GM08714 (cell line): Measurements from ENCODE around the gene HMCN2.

Experiments used
- H3K4me3 ChIP-seq: fragments of 200-500 bp; sonication (Bioruptor generic); 2 replicates; pipeline ENCODE4 v1.5.1; 2014; ENCODE audit warnings: mild to moderate bottlenecking, low read length, inconsistent platforms
- ZNF274 ChIP-seq: IDR thresholded peaks from 2 replicates; pipeline ENCODE4 v1.6.1; 2012; ENCODE audit warnings: mild to moderate bottlenecking, low read depth, low read length

HMCN2 gene

DNA sequence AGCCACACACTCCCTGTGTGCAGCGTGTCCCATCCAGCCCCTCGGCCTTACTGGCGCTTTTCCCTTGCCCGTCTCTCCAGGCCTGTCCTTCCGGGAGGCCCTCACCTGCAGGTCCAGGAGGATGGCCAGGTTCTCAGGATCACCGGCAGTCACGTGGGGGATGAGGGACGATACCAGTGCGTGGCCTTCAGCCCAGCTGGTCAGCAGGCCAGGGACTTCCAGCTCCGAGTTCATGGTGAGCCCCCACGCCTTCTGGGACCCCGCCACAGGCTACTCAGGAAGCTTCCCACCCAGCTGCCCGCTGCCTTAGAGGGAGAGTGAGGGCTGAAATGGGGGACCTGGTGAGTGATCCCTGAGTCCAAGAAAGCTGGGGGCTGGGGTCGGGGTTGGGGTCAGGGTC lies 85.8 kb downstream of the HMCN2 start:
- no peak overlapping the region for H3K4me3 ChIP-seq
- TF ChIP-seq ZNF274, result no peak

DNA sequence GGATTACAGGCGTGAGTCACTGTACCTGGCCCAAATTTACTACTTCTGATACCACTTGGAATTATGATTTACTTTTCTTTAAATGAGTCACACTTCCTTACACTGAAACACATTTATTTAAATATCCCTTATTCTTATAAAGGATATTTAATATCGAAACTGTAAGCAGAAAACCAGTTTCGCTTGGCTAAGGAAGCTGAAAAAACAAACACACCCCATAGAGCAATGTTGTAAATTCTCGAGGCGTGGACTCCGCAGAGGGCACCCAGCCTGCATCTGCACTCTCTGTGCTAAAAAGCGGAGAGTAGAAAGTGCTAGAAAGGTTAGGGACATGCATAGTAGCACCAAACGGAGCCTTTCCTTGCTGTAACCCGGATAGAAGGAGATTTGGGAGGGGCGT lies 86.5 kb downstream of the HMCN2 start:
- no peak overlapping the region for H3K4me3 ChIP-seq
- no peak for TF ChIP-seq ZNF274

DNA sequence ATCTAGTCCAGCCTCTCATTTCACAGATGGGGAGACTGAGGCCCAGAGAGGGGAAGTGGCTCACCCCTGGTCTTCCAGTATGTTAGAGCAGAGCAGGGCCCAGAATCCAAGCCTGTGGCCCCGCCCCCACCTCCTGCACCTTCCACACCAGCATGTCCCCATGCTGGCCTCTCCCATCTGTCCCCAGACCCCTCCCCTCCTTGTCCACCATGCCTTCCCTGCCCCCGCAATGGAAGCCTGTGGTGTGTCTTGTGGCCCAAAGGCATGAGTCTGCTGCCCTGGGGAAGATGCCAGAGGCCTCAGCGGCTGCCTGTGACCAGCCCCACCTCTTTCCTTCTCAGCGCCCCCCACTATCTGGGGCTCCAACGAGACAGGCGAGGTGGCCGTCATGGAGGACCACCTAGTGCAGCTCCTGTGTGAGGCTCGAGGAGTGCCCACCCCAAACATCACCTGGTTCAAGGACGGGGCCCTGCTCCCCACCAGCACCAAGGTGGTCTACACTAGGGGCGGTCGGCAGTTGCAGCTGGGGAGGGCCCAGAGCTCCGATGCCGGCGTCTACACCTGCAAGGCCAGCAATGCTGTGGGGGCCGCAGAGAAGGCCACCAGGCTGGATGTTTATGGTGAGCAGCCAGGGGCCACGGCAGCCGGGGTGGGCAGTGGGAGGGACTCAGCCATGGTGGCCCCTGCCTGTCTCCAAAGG lies 87.2 kb downstream of the HMCN2 start:
- no peak for TF ChIP-seq ZNF274

DNA sequence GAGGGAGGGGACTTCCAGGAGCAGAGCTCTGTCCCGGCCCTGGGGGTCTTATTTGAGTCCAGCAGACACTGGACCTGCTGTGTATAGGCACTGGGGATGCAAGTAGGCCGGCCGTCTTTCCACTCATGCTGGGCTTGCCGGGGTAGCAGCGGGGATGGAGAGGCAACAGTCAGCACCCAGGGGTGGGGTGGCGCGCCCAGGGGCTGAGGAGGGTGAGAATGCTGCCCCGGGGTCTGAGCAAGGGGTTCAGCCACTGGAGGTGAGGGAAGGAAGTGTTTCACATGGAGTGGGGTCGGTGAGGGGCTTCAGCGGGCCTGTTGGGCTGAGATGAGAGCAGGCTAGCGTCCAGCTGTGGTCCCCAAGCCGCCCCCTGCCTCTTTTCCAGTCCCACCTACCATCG lies 88.8 kb downstream of the HMCN2 start:
- H3K4me3 ChIP-seq, result no peak overlapping the region
- TF ChIP-seq ZNF274, result no peak

More for the DNA sequence above, 87.2 kb downstream of the HMCN2 start:
- no peak overlapping the region for H3K4me3 ChIP-seq

DNA sequence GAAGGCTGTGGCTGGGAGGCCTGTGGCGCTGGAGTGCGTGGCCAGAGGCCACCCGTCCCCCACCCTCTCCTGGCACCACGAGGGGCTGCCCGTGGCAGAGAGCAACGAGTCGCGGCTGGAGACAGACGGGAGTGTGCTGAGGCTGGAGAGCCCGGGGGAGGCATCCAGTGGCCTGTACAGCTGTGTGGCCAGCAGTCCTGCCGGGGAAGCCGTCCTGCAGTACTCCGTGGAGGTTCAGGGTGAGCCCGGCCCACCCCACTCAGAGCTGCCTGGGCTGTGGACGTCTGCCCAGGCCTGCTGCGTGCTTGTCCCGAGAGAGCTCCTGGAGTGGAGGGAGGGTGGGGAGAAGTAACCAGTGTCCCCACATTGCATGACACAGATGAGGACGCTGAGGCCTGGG lies 89.2 kb downstream of the HMCN2 start:
- no peak overlapping the region for H3K4me3 ChIP-seq
- TF ChIP-seq ZNF274, result no peak

DNA sequence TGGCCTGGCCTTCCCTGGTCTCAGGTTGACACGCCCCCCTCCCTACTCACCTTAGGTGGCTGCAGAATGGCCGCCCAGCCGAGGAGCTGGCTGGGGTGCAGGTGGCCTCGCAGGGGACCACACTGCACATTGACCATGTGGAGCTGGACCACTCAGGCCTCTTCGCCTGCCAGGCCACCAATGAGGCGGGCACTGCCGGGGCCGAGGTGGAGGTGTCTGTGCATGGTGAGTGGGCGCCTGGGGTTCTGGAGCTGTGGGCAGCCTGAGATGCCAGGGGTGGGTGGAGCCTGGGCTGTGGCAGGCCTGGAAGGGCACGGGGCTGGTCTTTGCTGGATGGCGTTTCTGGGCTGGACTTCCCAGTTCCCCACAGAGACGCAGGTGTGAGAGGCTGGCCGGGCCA lies 90.5 kb downstream of the HMCN2 start:
- H3K4me3 ChIP-seq, result no peak overlapping the region

DNA sequence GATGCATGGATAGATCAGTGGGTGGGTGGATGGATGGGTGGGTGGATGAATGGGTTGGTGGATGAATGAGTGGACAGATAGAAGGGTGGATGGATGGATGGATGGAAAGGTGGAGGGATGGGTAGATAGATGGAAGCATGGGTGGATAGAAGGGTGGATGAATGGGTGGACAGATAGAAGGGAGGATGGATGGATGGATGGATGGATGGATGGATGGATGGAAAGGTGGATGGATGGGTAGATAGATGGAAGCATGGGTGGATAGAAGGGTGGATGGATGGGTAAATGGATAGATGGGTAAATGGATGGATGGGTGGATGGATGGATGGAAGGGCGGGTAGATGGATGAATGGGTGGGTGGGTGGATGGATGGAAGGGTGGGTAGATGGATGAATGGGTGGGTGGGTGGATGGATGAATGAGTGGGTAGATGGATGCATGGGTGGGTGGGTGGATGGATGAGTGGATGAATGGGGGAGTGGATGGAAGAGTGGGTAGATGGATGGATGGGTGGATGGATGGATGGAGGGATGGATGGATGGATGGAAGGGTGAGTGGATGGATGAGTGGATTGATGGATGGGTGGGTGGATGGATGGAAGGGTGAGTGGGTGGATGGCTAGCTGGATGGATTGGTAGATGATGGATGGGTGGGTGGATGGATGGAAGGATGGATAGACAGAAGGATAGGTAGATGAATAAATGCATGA lies 91.5 kb downstream of the HMCN2 start:
- no peak overlapping the region for H3K4me3 ChIP-seq
- TF ChIP-seq ZNF274, result no peak

More for the DNA sequence above, 90.5 kb downstream of the HMCN2 start:
- TF ChIP-seq ZNF274, result no peak

DNA sequence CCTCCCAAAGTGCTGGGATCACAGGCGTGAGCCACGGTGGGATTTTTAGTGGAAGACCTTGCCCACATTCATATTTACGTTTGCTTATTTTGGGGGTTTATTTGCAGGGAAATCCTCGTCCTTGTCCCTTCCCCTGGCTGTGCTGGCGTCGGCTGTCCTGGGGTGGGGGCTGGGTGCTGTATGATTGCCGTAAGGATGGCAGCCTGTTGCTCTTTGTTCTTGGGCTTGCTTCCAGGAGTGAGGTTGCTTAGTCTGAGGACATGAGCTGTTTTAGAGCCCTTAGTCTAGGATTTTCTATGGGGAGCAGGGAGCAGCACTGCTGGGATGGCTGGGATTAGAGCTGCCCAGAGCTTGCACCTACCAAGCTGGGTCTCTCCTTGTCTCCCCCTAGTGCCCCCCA lies 93.4 kb downstream of the HMCN2 start:
- no peak for TF ChIP-seq ZNF274
- no peak overlapping the region for H3K4me3 ChIP-seq

DNA sequence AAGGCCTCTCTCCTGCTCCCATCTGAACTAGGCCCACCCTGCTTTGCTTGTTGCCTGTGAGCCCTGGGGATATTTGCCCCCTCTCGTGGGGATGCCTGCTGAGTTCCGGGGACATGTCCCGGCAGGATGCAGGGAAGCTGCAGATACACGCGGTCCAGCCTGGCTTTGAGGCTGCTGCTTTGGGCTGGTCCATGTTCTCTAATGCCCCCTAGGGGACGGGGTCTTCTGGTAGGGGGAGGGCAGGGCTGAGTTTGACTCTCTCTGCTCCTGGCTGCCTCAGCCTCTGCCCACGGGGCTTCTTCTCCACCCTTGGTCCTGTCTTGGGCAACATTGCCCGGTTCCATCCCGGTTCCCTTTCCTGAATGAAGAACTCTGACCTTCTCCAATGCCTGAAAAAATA lies 94.3 kb downstream of the HMCN2 start:
- no peak for TF ChIP-seq ZNF274

DNA sequence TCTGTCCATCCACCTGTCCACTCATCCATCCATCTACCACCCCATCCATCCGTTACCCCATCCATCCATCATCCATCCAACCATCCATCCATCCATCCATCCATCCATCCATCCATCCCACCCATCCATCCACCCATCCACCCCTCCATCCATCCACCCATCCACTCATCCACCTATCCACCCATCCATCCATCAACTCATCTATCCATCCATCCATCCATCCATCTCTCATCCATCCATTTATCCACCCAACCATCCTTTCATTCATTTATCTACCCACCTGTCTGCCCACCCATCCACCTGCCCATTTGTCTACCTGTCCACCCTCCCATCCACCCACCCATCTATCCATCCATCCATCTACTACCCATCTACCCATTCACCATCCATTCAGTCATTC lies 95.1 kb downstream of the HMCN2 start:
- no peak for TF ChIP-seq ZNF274

More for the DNA sequence above, 94.3 kb downstream of the HMCN2 start:
- no peak overlapping the region for H3K4me3 ChIP-seq

DNA sequence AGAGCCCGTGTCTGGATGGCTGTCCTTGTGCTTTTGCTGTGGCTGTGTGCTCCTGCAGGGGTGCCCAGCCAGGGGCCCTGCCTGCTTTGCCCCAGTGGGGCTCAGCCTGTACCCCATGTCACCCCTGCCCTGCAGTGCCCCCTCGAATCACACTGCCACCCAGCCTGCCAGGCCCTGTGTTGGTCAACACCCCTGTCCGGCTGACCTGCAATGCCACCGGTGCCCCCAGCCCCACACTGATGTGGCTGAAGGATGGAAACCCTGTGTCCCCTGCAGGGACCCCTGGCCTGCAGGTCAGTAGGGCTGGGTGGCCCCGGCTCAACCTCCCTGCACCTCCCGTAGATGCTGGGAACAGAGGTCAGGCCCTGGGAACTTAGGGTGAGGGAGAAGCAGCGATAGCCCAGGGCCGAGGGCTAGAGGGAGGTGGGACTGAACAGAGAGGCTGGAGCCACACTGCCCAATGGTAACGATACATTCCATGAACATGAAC lies 96.4 kb downstream of the HMCN2 start:
- H3K4me3 ChIP-seq, result no peak overlapping the region
- no peak for TF ChIP-seq ZNF274

More for the DNA sequence above, 95.1 kb downstream of the HMCN2 start:
- H3K4me3 ChIP-seq, result no peak overlapping the region

DNA sequence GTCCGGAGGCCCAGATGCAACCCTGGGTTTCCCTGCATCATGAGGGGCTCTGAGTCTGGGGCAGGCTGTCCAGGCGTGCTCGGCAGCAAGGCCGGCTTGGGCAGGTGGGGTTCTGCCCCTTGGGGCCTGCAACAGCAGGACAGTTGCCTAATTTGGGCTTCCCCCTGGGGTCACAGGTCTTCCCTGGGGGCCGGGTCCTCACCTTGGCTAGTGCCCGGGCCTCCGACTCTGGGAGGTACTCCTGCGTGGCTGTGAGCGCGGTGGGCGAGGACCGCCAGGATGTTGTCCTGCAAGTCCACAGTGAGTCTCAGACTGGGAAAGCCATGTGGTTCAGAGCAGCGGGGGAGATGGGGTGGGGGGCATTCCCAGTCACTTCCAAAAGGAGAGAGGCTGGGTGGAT lies 97.1 kb downstream of the HMCN2 start:
- no peak overlapping the region for H3K4me3 ChIP-seq
- no peak for TF ChIP-seq ZNF274

DNA sequence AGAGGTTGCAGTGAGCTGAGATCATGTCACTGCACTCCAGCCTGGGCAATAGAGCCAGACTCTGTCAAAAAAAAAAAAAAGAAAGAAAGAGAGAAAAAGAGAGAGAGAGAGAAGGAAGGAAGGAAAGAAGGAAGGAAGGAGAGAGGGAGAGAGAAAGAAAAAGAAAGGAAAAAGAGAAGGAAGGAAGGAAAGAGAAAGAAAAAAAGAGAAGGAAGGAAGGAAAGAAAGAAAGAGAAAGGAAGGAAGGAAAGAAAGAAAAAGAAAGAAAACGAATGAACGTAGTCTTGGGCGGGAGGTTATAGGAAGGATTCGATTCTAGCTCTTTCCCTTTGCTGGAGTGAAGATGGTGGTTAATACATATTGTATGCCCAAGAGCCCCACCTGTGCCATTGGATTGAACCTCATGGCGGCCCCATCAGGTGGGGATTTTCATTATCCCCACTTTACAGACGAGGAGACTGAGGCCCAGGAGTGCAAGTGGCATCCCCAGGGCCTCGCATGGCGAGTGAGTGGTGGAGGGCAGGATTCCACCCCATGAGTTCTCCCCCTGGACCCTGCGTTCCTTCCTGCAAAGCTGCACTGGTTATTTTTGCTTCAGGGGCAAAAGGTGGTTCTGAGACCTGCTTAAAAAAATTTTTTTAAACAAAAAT lies 98.3 kb downstream of the HMCN2 start:
- no peak for TF ChIP-seq ZNF274
- H3K4me3 ChIP-seq, result no peak overlapping the region

DNA sequence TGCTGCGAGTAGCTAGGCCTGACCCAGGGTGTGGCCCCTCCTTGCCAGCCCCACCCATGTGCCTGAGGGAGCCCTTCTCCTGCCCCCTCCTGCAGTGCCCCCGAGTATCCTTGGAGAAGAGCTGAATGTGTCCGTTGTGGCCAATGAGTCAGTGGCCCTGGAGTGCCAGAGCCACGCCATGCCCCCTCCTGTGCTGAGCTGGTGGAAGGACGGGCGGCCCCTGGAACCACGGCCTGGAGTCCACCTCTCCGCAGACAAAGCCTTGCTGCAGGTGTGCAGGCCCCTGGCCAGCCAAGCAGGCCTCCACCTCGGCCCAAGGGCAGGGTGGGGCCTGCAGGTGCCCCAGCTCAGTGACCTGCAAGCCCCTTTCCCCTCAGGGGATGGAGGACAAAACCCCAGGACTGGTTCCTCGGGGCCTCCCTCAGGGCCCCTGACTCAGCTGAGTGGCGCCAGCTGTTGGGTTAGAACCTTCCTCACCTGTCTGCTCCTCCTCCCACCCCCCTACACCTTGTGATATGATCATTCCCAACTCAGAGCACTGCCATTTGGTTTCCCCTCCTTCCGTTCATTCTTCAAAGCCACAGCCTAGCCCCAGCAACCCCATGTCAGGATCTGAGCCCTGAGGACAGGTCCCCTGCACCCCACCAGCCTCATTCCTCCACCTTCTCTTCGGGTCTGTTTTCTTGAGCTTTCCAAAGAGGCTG lies 99.2 kb downstream of the HMCN2 start:
- H3K4me3 ChIP-seq, result no peak overlapping the region
- TF ChIP-seq ZNF274, result no peak
